HG03066 (cell line): ENCODE results near the gene CA5A.
"Not testable (repeated sequence)": the region's sequence is repeated elsewhere in the genome, so short reads cannot be mapped to it uniquely, and the experiment has no call there.

ENCODE experiments used
- ATAC-seq: cut with Tn5 transposase; IDR thresholded peaks from one replicate; pipeline ENCODE4 v1.9.1; 2021; ENCODE audit warnings: low read depth; ENCODE audit not compliant: unreplicated experiment

The CA5A gene

DNA sequence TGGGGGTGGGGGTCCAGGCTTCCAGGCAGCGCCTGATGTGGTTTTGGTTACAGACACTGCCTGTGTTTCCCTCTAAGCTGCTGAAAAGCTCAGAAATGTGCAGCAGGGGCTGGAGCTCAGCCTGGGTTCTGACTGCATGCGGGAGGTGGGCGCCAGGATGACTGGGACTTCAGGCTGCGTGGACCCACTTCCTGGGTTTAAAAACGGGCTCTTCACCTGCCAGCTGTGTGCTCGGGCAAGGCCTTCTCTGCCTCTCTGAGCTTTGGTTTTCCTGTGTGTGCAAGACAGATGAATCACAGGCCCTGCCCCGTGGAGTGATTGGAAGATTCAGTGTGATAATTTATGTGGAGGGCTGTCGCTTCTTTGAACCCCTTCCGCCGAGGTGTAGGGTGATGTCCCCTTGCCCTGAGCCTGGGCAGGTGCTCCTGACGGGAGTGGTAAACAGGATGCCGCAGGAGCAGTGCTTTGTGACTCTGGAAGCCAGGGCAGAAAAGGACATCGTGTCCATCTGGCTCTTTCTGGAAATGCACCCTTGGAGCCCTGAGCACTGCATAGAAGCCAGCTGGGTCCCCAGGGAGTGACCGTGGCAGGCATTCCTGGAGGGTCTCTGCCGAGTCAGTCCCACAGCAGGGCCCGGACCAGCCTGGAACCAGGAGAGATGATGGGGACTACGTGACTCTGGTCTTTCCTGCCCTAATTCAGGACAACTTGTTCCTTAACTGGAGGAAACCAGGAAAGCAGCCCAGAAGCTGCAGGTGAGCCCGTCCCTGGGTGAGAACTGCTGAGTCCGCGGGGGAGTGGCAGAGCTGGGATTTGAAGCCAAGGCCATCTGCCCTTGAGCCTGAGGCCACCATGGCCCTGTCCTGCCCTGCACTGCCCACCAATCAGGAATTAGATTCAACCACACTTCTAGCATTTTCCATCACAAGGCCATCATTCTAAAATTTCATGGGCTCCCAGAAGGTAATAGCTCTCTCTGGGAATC is 38.5 kb downstream of the CA5A start:
- no peak for ATAC-seq

DNA sequence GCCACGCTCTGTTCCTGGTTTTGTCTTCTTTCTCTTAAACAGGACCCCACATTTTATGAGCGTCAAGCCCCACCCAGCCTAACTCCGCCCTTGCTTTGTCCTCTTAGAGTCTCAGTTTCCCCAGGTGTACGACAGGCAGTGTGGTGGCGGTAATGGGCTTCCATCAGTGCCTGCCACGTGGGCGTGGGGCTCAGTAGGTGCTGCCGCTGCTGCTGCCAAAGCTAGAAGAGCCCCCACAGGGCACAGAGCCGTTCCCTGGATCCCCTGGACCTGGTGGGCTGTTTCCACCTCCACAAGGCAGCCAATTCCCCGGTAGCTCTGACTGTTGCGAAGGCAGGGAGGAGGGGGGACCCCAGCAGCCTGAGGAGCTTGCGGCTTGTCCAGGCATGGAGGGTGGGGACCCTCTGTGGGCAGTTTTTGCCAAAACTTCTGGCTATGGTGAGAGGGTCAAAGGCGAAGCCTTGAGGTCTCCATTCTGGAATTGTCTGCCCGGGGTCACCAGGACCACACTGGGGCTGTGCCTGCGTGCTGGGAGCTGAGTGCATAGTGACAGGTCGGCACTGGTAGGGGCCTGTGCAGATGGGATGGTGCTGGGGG is 39.3 kb downstream of the CA5A start:
- ATAC-seq = not testable (repeated sequence)

DNA sequence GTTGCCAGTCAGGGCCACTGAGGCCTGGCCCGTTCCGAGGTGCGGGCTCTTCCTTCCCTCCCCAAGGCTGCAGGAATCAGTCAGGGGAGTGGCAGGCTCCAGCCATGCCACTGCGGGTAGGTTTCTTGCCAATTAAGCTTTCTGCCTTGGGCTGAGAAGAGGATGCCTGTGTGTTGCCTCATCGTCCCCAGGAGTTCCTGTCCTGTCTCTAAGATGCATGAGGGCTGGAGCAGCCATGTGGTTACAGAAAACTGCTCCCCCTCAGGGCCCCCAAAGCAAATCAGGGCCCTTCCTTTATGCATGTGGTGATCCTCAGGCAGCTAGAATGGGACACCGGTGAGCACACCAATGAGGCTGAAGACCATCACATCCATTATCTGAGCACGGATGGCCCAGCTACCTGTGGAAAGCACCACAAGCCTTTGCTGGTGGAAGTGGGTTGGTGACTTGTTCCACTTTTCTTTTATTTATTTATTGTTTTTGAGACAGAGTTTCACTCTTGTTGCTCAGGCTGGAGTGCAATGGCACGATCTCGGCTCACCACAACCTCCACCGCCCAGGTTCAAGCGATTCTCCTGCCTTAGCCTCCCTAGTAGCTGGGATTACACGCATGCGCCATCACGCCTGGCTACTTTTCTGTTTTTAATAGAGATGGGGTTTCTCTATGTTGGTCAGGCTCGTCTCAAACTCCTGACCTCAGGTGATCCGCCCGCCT is 40.0 kb downstream of the CA5A start:
- ATAC-seq = not testable (repeated sequence)

DNA sequence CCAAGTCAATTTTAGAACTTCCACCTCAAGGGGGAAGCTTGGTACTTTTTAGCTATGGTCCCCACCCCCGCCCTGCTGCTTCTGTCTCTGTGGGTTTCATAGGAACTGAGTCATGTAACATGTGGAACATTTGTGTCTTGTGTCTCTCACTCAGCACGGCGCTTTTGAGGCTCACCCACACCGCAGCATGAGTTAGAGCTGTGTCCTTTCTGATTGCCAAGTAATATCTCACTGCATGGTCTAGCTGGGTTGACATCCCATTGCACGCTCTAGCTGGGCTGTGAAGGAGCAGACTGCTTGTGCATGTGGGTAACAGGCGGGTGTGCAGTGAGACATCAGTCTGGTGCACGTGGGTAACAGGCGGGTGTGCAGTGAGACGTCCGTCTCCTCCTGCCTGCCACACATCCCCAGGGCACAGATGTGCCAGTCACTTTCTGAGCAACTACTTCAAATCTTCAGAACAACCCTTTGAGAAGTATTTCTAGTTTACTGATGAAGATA is 40.6 kb downstream of the CA5A start:
- no peak for ATAC-seq

DNA sequence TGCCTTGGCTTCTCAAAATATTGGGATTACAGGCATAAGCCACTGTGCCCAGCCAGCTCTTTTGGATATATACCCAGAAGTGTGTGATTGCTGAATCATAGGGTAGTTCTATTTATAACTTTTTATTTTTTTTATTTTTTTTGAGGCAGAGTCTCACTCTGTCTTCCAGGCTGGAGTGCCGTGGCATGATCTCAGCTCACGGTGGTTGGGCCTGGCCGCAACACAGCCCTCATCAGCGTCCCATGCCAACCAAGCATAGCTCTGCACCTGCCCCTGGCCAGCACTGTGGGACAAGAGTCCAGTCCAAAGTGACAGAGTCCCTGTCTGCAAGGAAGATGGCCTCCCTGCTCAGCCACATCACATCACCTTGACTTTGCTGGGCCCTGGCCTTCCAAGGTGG is 42.3 kb downstream of the CA5A start:
- not testable (repeated sequence) for ATAC-seq

DNA sequence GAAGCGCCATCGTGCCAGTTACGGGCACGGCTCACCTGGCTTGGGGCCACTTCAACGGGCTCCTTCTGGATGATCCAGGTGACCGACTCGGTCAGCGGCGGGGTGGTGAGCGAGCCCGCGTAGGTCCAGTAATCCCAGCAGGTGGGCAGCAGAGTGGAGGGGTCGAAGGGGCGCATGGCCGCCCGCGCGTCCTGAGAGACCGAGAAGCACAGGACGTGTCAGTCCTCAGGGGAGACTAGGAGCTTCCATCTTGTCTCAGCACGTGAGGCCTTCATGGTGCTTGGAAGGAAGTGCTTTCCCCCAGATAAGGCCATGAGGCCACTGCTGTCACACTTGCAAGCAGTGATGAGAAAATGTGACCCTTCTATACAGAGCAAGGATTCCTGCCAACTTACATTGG is 44.6 kb downstream of the CA5A start:
- ATAC-seq = no peak

DNA sequence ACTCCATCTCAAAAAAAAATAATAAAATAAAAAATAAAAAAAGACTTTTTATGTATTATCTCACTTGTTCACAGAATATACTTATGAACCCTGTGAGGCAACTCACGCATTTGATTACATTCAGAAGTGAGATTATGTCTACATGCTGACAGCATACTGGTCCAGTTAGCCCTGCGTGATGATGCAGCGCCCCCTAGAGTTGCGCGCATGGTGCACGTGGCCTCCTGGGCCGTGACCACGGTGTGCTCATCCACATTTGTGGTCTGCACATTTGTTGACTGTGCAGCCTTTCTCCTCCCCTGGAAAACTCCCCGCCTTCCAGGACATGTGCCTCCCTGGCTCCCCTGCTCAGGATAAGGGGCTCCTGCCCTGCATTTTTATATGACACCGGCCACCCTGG is 46.6 kb downstream of the CA5A start:
- not testable (repeated sequence) for ATAC-seq

DNA sequence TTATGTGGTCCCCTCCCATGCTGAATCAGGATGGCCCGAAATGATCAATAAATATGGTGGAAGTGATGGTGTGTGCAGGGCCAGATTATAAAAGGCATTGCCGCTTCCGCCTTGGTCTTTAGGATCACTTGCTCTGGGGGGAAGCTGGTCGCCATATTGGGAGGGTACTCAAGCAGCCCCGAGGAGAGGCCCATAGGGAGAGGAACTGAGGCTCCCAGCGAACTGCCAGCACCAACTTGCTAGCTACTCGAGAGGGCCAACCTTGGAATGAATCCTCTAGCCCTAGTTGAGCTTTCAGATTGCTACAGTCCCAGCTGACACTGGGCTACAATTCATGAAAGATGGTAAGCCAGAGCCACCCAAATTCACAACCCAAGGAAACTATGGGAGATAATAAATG is 48.0 kb downstream of the CA5A start:
- ATAC-seq = not testable (repeated sequence)

DNA sequence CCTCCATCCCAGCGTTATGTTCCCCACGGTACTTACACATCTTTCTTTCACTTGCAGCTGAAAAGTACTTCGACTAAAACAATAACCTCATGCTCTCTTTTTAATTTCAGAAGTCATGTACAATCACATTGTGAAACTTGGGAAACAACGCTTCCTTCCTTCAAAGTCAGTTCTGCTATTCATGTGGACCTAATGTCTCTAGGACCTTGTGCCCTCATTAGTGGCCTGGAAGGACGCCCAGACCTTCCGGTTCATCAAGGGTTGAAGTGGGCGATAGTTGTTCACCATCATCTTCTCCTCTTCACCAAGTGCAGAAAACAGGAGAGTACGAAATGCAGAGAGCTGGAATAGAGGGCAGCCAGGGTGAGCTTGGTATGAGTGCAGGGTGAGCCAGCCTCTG is 48.4 kb downstream of the CA5A start:
- not testable (repeated sequence) for ATAC-seq

DNA sequence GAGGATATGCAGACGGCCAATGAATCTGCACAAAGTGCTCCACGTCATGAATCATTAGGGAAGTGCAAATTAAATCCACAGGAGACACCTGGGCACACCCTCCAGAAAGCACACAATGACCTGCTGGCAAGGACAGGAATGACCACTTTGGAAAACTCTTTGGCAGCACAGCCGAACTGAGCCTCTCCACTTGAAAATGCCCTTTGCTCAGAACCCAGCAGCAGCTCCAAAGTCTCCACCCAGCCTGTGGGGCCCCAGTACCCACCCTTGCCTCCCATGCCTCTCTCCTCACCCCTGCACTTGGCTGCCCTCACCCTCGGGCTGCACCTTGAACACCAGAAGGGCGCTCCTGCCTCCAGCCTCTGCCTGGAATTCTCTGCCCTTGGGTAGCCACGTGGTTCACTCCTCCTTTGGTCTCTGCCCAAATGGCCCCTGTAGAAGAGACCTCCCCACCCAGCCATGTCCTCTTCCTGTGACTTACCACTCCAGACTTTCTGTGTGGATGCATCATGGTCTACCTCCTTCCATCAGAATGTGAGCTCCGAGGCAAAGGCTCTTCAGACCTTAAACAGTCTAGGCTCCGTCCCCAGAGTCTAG is 50.9 kb downstream of the CA5A start:
- not testable (repeated sequence) for ATAC-seq

DNA sequence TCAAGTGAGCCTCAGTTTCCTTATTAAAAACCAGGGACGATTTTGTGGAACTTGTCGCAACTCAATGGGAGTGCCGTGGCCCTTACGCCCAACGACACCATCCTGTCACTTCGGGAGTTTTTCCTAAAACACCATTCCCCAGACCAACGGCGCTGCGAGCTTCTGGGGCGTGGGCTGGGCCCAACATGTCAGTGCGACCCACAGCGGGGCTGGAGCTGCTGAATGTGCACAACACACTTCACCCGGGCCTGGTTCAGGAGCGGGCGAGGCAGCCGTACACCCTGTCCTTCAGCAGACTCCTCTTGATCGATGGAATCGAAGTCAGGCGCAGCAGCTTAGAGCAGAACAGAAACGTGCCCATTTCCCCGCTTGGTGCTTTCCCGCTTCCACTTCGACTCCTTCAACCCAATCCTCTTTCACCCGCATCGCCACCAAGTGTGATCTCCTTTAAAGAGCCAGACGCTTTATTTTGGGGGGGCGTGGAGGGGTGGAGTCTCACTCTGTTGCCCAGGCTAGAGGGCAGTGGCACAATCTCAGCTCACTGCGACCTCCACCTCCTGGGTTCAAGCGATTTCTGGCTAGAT is 53.8 kb downstream of the CA5A start:
- no peak for ATAC-seq

DNA sequence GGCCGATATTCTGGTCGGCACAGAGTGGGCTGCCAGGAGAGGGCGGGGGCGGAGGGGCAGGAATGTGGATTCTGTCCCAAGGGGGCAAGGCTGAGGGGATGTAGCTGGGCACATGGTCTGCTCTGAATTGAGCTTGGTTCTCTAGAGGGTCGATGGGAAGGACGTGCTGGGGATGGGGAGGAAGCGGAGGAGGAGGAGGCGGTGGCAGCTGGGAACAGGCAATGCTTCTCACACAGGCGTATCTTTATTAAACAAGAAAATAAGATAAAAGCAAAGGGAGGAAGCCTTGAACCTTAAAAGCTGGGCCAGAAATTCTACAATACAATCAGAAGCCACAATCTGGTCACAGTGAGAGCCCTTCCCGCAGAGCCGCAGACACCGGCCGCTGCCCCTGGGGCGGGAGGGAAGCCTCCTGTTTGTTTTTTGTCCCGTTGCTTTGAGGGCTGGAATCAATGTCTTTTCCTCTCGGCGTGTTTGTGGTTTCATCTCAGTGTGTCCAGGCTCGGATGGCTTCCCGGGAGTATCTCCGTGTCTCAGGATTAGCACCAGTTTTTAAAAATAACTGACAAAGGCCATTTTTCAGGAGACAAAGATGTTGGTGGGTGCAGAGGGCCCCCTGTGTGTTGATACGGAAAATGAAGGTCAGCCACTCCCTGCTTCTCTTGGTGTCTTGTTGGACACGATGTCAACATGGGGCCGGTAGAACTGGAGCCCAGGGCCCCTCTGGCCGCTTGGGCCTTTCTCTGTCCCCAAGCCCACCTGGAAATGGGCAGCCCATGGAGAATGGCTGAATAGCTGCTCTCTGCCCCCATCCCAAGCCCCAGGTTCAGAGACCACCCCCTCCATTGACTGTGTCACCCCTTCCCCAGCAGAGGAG is 54.8 kb downstream of the CA5A start:
- no peak for ATAC-seq

DNA sequence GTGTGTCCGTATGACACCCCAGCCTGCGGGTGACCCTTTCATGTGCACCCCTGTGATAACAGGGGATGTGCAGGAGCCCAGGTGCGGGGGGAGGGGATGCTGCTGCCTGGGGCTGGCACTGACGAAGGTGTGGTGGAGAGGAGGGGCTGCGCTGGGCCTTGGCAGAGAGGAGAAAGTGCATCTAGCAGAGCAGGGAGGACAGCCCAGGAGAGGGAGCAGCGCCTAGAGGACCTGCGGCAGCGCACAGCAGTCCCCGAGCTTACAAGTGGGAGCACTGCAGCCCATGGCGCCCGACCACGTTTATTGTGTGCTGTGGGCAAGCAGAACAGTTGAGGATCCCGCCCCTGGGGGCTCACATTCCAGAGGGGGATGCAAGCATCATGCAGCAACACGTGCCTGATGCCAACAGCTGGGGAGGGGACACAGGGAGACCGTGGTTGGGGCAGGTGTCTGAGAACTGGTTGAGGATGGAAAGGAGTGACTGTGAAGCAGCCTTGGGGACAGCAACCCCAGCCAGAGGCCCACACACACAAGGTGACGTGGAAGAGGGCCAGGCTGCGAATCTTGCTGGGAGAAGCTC is 56.1 kb downstream of the CA5A start:
- ATAC-seq = no peak

DNA sequence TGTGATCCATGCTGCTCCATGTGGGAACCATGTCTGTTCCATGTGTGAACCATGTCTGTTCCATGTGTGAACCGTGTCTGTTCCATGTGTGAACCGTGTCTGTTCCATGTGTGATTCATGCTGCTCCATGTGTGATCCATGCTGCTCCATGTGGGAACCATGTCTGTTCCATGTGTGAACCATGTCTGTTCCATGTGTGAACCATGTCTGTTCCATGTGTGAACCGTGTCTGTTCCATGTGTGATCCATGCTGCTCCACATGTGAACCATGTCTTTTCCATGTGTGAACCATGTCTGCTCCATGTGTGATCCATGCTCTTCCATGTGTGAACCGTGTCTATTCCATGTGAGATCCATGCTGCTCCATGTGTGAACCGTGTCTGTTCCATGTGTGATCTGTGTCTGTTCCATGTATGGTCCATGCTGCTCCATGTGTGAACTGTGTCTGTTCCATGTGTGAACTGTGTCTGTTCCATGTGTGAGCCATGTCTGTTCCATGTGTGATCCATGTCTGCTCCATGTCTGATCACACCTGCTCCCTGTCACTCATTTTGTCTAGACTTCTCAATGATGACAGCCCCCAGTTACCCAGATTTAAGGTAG is 56.8 kb downstream of the CA5A start:
- ATAC-seq = not testable (repeated sequence)

DNA sequence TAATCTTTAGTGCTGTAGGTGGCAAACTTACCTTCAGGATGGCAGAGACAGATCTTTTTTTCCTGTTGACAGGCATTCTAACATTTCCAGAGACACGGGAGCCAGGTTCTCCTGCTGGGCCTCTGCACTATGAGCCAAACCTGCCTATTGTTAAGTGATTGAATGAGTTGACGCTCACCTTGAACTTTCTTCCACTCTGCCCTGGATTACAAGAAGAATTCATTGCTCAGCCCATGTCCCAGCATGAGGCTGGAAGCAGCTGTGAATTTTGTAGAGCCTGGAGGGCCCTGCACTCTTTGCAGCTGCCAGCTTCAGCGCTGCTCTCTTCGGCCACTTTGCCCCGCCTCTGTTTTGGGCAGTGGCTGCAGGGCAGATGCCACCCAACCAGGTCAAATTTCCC is 57.6 kb downstream of the CA5A start:
- ATAC-seq = no peak

DNA sequence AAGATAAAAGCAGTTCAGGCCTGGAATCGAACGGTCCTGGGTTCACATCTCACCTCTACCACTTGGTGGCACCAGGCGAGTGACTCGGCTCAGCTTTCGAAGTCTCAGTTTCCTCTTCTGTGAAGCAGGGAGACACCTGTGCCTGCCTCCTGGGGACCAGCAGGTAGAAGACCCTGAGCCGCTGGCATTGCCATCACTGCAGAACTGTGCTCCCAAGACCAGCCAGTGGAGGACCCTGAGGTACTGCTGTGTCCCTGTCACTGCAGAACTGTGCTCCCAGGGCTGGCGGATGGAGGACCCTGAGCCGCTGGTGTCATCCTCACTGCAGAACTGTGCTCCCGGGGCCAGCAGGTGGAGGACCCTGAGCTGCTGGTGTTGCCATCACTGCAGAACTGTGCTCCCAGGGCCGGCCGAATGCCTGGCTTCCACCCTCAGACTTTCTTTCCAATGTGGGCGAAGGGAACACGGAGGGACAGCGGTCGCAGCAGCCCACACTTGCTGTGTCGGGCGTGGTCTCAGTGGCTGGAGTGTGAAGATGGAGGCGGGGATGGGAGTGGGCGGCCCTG is 58.3 kb downstream of the CA5A start:
- ATAC-seq = no peak

DNA sequence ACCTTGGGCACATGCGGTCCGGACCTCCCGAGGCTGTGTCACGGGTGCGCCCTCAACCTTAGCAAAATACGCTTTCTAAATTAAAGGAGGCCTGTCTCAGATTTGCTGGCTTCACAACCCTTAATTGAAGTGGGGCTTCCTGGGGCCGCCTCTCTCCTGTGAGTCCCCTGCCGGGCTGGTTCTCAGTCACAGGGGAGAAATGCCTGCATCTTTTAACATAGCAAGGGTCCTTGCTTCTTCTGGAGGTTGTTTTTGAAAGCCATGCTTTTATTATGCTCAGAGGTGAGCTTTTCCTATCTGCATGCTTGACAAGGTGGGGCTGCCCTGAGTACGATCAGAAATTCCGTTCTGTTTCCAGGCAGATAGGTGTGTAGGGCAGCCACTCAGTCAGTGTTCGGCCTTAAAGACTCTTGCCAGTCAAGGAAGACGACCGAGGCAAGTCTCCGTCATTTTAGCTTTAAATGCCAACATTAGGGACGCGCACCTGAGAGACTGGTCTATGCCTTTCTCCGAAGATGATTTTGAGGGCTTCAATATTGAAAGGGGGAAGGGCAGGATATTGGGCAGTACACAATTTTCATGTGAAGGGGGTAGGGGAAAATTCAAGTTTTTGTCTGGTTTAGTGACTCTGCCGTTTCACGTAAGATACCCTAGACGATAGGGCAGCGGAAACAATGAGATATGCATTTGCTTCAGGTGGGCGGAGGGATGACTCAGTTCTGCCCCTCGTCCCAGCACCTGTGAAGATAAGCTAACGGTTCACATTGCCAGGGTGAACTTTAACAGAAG is 61.5 kb downstream of the CA5A start:
- ATAC-seq = no peak
